ENCODE measurements around the gene SYT1. TPM values are rescaled to one million over a fixed set of nuclear protein-coding genes. Genes with fewer than 3 reads are reported as not detected.
"Not testable (repeated sequence)": the region's sequence is repeated elsewhere in the genome, so short reads cannot be mapped to it uniquely, and the experiment has no call there.

The SYT1 gene
- total RNA-seq, 1 donor from 2014 or later, result 0.91 TPM

GRCh38 chr12:78966062-78966461 is 101.5 kb downstream of the SYT1 start:
- no peak for DNase-seq (ENCODE audit: low spot score)

DNA sequence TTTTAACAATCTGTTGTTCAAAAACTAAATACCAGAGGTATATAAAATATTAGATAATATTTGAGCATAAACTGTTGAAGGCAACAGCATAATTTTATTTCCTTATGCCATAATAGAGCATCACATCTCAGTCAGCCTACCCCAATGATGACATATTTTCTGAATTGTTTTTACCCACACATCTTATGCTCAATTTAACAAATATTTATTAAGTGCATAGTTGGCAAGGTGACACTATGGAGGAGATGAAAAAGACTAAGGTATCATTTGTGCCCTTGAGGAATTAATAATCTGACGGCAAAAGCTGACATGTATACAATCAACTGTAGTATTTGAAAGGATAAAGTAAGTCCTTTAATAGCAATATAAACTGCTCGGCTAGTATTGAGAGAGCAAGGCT is 102.4 kb downstream of the SYT1 start:
- no peak for DNase-seq (ENCODE audit: low spot score)
- no peak for ATAC-seq

More at GRCh38 chr12:78966062-78966461, 101.5 kb downstream of the SYT1 start:
- ATAC-seq, result no peak

DNA sequence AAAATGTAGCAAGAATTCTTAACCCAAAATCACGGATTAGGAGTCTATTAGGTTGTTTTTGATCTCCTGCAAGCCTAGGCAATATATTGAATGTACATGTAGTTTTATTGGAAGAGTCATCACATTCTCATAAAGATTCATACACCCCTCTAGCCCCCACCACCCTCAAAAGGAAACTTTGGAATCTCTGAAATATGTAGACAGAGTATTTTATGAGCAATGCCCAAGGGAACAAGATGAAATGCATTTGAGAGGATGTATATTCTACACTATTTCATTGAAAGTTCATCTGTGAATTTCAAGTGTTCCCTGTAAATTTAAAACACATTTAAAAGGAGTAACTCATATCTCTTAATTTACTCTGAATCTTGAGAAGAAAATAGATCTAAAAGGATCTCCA is 103.7 kb downstream of the SYT1 start:
- no peak for DNase-seq (ENCODE audit: low spot score)
- ATAC-seq, result no peak

GRCh38 chr12:78970041-78970440 is 105.5 kb downstream of the SYT1 start:
- no peak for ATAC-seq

DNA sequence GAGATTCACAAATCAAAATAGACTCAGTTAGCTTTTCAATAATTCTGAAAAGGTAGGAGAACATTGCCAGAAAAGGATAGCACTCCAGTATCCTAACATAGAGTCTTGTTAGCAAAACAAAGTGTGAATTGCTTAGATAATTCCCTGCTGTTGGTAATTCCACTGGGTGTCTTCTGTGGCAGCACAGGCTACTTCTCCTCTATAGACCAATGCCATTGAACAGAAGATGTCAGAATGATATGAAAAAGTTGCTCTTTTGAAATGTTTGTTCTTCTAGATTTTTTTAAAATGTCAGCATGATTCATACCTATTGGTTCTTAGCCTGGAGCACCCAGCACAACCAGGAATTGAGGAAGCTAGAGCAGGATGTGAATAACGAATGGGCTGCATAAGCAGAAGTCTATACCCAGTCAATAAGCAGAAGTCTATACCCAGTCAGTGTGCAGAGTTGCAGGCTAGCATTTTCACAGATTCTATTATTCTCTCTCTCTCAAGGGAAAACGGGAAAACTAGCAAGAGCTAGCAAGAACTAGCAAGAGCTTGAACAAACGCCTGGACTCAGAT is 112.8 kb downstream of the SYT1 start:
- peak; percentile 48 for ATAC-seq
- DNase-seq (ENCODE audit: low spot score), result no peak

More at GRCh38 chr12:78970041-78970440, 105.5 kb downstream of the SYT1 start:
- no peak for DNase-seq (ENCODE audit: low spot score)

DNA sequence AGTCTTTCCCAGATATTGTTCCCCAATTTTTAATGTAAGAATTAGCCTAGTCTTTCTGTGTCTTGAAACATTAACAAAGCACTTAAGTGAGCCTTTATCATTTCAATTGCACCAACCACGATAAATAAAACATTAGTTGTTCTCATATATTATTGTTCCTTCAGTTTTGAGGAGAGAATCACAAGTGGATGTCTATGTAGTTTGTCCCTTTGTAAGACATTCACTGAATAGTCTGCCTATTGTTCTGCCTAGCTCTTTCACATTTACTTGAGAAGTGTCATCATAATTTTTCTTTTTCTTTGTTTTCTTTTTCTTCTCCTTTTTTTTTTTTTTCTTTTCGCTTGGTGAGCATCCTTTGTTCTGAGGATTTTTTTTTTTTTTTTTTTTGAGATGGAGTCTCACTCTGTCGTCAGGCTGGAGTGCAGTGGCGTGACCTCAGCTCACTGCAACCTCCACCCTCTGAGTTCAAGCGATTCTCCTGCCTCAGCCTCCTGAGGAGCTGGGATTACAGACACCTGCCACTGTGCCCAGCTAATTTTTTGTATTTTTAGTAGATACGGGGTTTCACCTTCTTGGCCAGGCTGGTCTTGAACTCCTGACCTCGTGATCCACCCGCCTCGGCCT is 129.7 kb downstream of the SYT1 start:
- DNase-seq (ENCODE audit: low spot score), result no peak

DNA sequence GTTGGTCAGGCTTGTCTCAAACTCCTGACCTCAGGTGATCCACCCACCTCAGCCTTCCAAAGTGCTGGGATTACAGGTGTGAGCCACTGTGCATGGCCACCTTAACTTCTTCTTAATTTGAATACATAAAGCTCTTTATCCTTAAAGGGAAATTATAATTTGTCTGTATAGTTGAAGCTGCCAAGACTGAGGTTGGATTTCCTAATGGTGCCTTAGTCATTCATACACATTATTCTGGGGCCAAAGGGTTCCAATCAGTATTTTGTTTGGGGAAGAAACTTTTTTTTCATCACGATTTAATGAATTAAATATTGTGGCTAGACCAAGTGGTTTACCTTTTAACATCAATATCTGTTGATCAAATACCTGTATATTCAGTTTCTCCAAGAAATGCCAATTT is 135.9 kb downstream of the SYT1 start:
- DNase-seq (ENCODE audit: low spot score) (no peak), ATAC-seq (no peak)

More for the DNA sequence above, 129.7 kb downstream of the SYT1 start:
- no peak for ATAC-seq

- ATAC-seq (no peak), DNase-seq (ENCODE audit: low spot score) (no peak)
Measured at GRCh38 chr12:79001404-79001803, 136.8 kb downstream of the SYT1 start.

DNA sequence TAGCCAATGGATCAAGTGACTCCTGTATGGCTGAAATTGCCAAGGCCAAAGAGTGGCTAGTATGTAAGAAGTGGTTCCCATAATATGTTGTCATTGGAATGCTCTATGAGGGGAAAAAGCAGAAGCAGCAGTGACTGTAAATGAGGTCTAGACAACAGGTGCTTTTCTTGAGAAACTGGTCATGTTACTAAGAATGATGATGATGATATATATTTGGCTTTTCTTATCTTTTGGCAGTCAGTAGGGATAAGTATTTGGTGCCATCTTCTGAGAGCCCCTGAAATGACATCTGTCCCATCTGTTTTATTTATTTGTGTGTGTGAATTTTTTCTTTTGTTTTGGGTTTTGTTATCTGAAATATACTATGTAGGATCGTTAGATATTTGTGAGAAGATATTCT is 141.7 kb downstream of the SYT1 start:
- DNase-seq (ENCODE audit: low spot score) (no peak), ATAC-seq (no peak)

DNA sequence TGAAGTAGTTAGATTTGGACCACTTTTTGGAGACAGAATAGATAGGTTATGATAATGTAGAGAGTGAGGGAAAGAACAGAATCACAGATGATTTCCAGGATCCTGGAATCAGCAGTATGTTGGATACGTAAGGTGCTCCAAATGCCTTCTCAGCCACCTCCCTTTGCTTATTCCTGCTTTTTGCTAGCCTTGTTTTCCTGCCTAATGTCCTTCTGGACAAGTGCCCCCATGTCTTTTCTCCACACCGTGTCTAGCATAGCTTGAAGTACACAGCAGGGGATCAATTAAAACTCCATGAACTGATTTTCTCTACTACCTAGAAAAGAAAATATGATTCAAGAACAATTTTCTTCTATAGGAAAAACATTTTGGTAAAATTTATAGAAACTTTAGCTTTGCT is 144.0 kb downstream of the SYT1 start:
- no peak for DNase-seq (ENCODE audit: low spot score)
- ATAC-seq, result no peak

DNA sequence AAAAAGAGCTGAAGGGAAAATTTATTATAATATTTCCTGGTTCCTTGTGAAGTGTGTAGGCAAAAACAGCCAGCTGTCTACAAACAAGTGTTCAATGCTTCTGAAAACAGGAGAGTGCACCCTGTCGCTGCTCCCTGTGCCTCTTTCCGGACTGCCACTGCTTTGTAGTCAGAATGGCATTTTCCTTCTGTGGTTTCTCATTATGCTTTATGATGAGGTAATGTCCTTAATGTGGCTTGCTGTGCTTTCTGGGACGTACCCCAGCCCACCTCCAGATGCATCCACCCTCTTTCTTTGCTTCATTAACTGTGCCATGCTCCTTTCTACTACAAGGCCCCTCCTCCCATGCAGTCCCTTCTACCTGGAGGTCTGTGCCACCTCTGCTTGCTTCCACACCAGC is 148.1 kb downstream of the SYT1 start:
- DNase-seq (ENCODE audit: low spot score), result no peak
- no peak for ATAC-seq

DNA sequence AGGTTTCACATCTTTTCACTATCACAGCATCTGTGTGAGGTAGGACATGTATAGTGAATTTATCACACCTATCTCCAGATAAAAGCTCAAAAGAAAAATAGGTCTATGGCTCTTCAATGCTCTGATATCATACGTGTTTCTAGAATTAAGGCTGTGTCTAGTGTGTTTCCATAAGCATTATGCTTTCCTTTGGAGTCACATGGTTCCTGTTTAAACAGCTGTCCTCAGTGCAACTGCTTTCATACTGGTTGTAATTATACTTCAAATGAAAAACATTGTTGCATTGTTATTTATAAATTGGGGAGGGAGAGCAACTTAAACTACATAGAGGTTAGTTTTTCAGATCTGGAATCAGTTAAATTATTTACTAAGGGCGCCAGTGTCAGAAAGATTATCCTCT is 151.6 kb downstream of the SYT1 start:
- ATAC-seq (no peak), DNase-seq (ENCODE audit: low spot score) (no peak)

DNA sequence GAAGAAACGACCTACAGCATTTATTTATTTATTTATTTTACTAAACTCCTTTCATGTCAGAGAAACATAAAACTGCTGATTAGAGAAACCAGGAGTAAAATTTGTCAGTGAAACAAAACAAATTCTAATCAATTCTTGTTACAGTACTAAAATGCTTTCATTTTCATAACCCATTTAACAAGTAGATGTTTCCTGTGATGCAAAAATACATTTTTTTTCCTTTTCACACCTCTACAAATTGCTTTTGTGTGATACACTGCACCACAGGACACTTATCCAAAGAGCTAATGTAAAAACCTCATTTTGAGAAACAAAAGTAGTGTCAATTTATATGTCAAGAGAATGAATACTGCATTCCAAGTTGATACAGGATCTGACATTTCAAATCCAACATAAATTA is 155.1 kb downstream of the SYT1 start:
- ATAC-seq, result no peak
- DNase-seq (ENCODE audit: low spot score), result no peak

GRCh38 chr12:79020106-79020505 is 155.5 kb downstream of the SYT1 start:
- DNase-seq (ENCODE audit: low spot score), result no peak
- ATAC-seq, result no peak

DNA sequence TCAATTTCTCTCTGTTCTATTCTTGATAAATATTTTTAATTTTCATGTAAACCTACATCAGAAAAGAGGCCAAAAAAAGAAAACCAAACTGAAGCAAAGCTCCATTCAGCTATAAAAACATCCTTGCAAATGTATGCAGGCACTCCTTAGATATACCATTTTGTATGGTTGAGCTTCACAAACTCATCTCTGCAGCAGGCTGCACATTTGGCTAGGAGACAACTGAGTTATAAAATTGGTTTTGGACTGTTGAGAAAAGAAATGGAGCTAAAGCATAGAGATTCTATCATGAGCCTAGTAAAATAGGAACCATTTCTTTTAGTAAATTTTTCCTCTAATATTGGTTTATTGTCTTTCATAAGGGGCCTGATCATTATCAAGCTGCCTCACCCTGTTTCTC is 156.4 kb downstream of the SYT1 start:
- ATAC-seq (no peak), DNase-seq (ENCODE audit: low spot score) (no peak)

GRCh38 chr12:79023261-79023660 is 158.7 kb downstream of the SYT1 start:
- DNase-seq (ENCODE audit: low spot score) (no peak), ATAC-seq (no peak)

DNA sequence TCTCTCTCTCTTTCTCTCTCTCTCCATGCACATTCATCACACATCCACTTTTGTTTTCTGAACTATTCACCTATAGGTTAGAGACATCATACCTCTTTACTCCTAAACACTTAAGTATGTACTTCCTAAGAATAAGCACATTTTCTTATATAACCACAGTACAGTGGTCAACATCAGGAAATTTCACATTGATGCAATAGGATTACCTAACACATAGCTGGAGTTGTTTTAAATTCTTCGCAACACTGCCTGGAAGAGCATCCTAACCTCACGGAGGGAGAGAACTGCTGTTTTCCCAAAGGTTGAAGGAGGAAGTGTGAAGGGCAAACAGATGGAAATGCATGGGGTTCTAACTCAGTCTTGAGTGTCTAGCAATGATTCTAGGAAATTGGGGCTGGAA is 159.2 kb downstream of the SYT1 start:
- no peak for DNase-seq (ENCODE audit: low spot score)

DNA sequence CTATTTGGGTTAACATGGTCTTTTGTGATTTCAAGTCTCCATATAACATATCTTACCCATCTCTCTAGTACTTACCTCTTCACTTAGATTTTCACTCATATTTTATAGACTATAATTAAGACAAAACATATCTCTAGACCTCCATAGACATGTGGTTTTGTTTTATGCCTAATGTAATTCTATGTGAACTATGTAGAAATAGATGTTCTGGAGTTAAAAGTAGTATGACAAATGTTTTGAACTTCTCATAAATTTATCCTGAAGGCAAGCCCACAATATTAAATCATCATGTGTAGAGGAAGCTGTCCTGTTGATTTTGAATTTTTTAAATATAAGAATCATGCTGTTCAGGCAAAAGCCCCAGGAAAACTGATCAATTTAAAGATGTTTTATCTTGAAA is 169.2 kb downstream of the SYT1 start:
- DNase-seq (ENCODE audit: low spot score), result no peak
- no peak for ATAC-seq

More for the DNA sequence above, 159.2 kb downstream of the SYT1 start:
- ATAC-seq, result no peak

GRCh38 chr12:79044748-79045147 is 180.2 kb downstream of the SYT1 start:
- not testable (repeated sequence) for ATAC-seq; DNase-seq (ENCODE audit: low spot score)

DNA sequence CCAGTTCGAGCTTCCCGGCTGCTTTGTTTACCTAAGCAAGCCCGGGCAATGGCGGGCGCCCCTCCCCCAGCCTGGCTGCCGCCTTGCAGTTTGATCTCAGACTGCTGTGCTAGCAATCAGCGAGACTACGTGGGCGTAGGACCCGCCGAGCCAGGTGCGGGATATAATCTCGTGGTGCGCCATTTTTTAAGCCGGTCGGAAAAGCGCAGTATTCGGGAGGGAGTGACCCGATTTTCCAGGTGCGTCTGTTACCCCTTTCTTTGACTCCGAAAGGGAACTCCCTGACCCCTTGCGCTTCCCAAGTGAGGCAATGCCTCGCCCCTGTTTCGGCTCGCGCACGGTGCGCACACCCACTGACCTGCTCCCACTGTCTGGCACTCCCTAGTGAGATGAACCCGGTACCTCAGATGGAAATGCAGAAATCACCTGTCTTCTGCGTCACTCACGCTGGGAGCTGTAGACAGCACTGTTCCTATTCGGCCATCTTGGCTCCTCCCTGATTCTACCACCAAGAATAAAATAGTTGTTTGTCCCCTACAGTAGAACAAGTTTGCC is 180.7 kb downstream of the SYT1 start:
- not testable (repeated sequence) for DNase-seq (ENCODE audit: low spot score); ATAC-seq

- DNase-seq (ENCODE audit: low spot score) (no peak), ATAC-seq (no peak)
Measured at GRCh38 chr12:79046021-79046420, 181.4 kb downstream of the SYT1 start.

GRCh38 chr12:79048962-79049361 is 184.4 kb downstream of the SYT1 start:
- DNase-seq (ENCODE audit: low spot score), result no peak
- ATAC-seq, result no peak

DNA sequence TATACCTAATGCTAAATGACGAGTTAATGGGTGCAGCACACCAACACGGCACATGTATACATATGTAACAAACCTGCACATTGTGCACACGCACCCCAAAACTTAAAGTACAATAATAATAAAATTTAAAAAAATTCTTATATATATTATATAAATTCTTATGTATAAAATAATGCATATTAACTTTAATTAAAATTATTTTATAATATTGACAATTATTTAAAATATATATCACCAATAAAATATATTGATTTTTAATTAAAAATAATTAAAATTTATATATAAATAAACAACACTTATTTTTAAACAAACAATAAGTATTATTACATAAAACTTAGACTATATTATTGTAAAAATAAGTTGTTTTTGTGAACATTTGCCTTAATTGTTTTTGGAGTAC is 188.8 kb downstream of the SYT1 start:
- DNase-seq (ENCODE audit: low spot score) (no peak), ATAC-seq (no peak)
